AG09309 (cell line): ENCODE measurements around the gene HOXD4.

Experiments used
- DNase-seq: peaks from one replicate; pipeline ENCODE4 v3.0.0-alpha.2; 2010; ENCODE audit warnings: low read depth
- H3K4me3 ChIP-seq: 2 replicates; pipeline ENCODE4 v1.5.1; 2011; ENCODE audit warnings: mild to moderate bottlenecking, low read depth, low read length, moderate library complexity; ENCODE audit not compliant: control insufficient read depth
- CTCF ChIP-seq: IDR thresholded peaks from 2 replicates; pipeline ENCODE4 v1.5.1; 2011; ENCODE audit warnings: mild to moderate bottlenecking, low read depth, low read length, inconsistent platforms; ENCODE audit not compliant: insufficient read depth, control insufficient read depth; ENCODE audit errors: missing control alignments

HOXD4 gene

GRCh38 chr2:176128982-176129796 is 22.2 kb upstream of the HOXD4 start, which contains the start of gene HOXD8:
Gene HOXD8 (plus strand): TSS chr2:176129705. CDS start chr2:176130367, 662 bp downstream.
- TF ChIP-seq CTCF: no peak
- no peak for DNase-seq
- peak within 1 kb of the TSS; percentile 58 for H3K4me3 ChIP-seq

- no peak for DNase-seq
- TF ChIP-seq CTCF: no peak
- peak overlapping the region; percentile 58 for H3K4me3 ChIP-seq
These were observed 21.6 kb upstream of the HOXD4 start for GRCh38 chr2:176129813-176130146.

DNA sequence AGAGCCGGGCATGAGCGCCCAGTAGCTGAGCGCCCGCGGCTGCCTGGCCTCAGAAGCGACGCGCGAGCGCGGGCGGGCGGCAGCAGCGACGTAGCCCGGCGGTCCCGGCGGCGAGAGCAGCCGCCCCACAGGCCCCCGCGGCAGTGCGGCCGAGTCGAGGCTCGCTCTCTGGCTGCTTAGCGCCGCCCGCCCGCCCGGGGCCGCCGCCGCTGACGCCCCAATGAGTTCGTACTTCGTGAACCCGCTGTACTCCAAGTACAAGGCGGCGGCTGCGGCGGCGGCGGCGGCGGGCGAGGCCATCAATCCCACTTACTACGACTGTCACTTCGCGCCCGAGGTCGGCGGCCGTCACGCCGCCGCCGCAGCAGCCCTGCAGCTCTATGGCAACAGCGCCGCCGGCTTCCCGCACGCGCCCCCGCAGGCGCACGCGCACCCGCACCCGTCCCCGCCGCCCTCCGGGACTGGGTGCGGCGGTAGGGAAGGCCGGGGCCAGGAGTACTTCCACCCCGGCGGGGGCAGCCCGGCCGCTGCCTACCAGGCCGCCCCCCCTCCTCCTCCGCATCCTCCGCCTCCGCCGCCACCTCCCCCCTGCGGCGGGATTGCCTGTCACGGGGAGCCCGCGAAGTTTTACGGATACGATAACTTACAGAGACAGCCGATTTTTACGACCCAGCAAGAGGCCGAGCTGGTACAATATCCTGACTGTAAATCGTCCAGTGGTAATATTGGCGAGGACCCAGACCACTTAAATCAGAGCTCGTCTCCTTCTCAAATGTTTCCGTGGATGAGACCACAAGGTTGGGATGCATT is 21.0 kb upstream of the HOXD4 start:
- peak; percentile 8 for TF ChIP-seq CTCF
- DNase-seq: no peak
- peak overlapping the region; percentile 58 for H3K4me3 ChIP-seq

DNA sequence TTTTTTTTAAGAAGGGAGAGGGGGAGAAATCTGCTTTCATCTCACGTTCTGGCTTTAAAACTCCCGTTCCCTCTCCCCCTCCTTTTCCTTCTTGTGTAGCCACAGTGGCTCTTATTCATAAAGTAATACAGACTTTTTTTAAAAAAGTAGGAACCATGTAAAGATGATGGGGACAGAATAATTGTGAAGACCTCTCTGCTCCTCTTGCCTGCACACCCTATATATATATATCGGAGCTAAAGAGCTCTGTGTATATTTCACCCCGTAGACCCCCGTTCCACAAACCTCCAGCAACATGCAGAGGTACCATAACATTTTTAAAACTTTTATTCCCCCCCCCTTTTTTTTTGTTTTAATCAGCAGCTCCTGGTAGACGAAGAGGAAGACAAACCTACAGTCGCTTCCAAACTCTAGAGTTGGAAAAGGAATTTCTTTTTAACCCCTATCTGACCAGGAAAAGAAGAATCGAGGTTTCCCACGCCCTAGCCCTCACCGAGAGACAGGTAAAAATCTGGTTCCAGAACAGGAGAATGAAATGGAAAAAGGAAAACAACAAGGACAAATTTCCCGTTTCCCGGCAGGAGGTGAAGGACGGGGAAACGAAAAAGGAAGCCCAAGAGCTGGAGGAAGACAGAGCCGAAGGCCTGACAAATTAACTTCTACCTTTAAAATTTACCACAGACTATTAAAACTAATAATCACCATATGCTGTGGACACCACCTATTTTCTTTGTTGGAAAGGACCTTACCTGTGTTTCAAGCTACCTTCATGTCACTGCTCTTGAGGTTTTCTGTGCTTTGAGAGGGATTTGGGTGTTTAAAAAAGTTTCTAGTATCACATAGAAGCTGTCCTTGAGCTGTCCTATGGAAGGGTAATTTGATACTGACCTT is 20.1 kb upstream of the HOXD4 start:
- peak overlapping the region; percentile 58 for H3K4me3 ChIP-seq
- DNase-seq: no peak
- no peak for TF ChIP-seq CTCF

GRCh38 chr2:176131848-176132158 is 19.5 kb upstream of the HOXD4 start:
- DNase-seq: no peak
- no peak for TF ChIP-seq CTCF
- no peak overlapping the region for H3K4me3 ChIP-seq
